ENCODE results near the gene XCR1.
"Not testable (repeated sequence)": the region's sequence is repeated elsewhere in the genome, so short reads cannot be mapped to it uniquely, and the experiment has no call there.

XCR1 gene

GRCh38 chr3:46038916-46039315 lies 11.6 kb upstream of the XCR1 start:
- DNase-seq (ENCODE audit: low read depth in 3 of 3): no peak

DNA sequence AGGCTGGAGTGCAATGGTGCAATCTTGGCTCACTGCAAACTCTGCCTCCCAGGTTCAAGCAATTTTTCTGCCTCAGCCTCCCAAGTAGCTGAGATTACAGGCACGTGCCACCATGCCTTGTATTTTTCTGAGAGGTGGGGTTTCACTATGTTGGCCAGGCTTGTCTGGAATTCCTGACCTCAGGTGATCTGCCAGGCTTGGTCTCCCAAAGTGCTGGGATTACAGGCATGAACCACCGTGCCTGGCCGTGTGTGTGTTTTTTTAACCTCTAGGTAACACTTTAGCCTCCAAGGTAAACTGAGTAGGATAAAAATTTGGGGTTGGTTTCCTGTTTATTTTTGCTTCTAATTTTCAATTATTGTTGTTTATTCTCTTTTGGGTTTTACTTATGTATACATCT lies 10.8 kb upstream of the XCR1 start:
- DNase-seq (ENCODE audit: low read depth in 3 of 3): not testable (repeated sequence)

- DNase-seq (ENCODE audit: low read depth in 3 of 3): no peak
These were observed 8.9 kb upstream of the XCR1 start for GRCh38 chr3:46036191-46036590.

- no peak for DNase-seq (ENCODE audit: low read depth in 3 of 3)
These were observed 4.5 kb upstream of the XCR1 start for GRCh38 chr3:46031747-46032146.

GRCh38 chr3:46031269-46031668 lies 4.0 kb upstream of the XCR1 start:
- no peak for DNase-seq (ENCODE audit: low read depth in 3 of 3)

GRCh38 chr3:46030626-46031025 lies 3.3 kb upstream of the XCR1 start:
- DNase-seq (ENCODE audit: low read depth in 3 of 3): no peak

DNA sequence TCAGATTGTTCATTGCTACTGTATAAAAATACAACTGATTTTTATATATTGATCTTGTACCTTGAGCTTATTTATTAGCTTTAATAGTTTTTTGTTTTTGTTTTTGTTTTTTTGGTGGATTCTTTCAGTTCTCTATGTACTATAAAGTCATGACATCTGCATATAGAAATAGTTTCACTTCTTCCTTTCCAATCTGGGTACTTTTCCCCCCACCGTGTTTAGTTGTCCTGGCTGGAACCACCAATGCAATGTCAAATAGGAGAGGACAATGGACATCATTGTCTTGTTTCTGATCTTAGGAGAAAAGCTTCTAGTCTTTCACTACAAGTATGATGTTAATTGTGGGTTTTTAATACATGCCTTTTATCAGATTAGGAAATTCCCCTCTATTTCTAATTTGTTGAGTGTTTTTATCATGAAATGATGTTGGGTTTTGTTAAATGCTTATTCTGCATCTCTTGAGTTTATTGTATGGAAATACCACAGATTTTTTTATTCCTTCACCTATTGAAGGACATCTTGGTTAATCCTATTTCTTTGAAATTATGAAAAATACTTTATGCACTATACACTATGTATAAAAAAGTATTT lies 2.8 kb upstream of the XCR1 start:
- no peak for DNase-seq (ENCODE audit: low read depth in 3 of 3)

DNA sequence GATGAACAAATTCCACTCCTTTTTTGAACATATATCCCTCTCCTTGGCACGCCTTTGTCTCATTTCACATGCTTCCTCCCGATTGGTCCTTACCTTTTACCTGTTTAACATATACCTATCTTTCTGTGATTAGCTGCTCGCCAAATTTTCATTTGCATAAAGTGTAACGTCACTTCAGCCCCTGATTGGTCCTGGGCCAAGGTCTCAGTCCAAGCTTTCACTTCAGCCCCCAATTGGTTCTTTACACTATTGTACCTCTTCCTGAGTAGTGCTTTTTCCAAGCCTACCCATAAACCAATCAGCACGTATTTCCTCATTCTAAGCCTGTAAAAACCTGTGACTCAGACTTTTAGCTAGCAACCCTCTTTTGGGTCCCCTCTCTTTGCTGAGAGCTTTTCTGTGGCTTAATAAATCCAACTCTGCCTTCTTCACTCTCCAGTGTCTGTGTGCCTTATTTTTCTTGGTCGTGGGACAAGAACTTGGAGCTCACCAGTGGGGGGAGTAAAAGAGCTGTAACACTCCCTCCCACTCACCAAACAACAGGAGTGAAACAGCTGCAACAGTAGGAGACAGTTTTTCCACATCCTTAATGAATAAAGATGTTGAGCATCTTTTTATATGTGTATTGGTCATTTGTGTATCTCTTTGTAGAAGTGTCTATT lies 584 bp upstream of the XCR1 start:
- DNase-seq (ENCODE audit: low read depth in 3 of 3): no peak

- DNase-seq (ENCODE audit: low read depth in 3 of 3): no peak
These were observed 2.1 kb downstream of the XCR1 start for GRCh38 chr3:46025139-46025538.

DNA sequence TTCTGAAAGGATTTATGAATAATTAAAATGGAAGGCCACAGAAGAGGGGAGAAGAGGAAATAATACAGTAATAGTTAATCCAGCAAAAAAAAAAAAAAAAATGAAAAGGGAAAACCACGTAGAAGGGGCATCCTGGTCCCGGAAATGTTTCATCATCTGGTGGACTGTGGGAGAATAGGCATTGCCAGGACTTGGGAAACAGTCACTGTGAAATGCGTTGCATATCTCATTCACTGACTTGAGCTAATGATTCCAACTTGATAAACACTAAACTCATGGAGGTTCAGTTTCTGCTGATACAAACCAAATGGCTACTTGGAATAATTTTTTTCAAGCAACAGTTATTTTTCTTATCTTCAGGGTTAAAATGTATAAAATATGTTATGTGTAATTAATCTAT lies 3.2 kb downstream of the XCR1 start:
- no peak for DNase-seq (ENCODE audit: low read depth in 3 of 3)

DNA sequence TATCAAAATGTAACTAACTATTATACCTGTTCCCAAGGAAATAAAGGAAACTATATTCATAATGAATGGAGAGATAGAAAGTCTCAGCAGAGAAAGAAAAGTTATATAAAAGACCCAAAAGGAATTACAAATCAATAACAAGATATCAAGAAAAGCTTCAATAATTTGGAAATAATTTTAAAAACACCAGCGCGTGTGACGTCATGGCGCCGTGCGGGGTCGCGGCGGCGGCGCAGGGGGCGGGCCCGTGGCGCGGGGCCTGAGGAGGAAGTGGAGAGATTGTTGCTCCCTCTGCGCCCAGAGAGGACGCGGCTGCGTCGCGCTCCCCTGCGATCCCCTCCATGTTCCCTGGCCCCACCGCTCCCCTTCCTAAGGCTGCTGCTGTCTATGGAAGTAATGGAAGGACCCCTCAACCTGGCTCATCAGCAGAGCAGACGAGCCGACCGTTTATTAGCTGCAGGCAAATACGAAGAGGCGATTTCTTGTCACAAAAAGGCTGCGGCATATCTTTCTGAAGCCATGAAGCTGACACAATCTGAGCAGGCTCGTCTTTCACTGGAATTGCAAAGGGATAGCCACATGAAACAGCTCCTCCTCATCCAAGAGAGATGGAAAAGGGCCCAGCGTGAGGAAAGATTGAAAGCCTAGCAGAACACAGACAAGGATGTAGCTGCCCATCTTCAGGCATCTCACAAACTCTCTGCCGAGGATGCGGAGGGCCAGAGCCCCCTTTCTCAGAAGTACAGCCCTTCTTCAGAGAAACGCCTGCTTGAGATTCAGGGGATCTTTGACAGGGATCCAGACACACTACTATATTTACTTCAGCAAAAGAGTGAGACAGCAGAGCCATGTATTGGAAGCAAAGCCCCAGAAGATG lies 4.1 kb downstream of the XCR1 start:
- DNase-seq (ENCODE audit: low read depth in 3 of 3): no peak

DNA sequence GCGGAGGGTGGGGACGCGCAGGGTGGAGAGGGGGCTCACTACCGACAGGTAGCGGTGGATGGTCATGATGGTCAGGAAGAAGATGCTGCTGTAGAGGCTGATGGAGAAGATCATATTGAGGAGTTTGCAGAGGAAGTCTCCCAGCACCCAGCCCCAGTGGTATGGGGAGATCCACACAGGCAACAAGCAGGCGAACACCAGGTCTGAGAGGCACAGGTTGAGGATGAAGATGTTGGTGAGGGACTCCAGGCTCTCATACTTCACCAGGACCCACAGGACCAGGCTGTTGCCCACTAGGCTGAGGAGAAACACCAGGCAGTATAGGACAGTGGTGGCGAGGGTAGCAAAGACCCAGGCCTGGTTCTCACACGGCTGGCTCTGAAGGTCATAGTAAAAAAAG lies 5.8 kb downstream of the XCR1 start:
- DNase-seq (ENCODE audit: low read depth in 3 of 3): no peak

GRCh38 chr3:46020766-46021510 lies 6.3 kb downstream of the XCR1 start:
- DNase-seq (ENCODE audit: low read depth in 3 of 3): no peak

DNA sequence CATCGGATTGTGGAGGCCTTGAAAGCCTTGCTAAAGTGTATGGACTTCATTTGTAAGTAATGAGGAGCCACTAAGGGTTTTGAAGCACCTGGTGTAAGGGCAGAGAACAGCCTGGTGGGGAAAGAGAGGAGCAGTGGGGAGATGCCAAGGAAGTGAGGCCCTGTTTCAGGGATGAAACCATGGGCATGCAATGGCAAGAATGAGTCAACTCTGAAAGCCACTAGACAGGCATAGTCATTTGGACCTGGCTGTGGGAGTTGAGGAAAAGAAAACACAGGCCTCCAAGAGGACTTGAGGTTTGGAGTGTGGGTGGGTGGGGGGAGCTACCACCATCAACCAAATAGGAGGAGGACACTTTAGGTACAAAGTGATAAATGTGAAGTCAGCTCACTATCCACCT lies 7.6 kb downstream of the XCR1 start:
- DNase-seq (ENCODE audit: low read depth in 3 of 3): peak; percentile 27 to 37 (median 31)

GRCh38 chr3:46017720-46018119 lies 9.6 kb downstream of the XCR1 start:
- DNase-seq (ENCODE audit: low read depth in 3 of 3): no peak

- DNase-seq (ENCODE audit: low read depth in 3 of 3): no peak
These were observed 13.8 kb downstream of the XCR1 start for GRCh38 chr3:46013316-46014094.

DNA sequence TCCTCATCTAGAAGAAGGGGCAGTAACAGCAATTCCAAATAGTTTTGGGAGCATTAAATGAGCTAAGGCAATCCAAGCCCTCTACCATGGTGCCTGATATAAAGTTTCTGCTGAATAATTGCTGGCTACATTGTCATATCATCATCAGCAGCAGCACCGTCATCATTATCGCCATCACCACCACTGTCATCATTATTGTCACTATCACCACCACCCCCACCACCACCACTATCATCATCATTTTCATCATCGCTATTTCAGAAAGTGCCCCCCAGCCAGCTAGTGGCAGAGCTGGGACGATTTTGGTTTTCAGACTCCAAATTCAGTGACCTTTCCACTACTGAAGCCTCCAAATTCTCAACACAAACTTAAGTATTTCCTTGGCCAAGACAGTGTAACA lies 15.0 kb downstream of the XCR1 start:
- no peak for DNase-seq (ENCODE audit: low read depth in 3 of 3)

DNA sequence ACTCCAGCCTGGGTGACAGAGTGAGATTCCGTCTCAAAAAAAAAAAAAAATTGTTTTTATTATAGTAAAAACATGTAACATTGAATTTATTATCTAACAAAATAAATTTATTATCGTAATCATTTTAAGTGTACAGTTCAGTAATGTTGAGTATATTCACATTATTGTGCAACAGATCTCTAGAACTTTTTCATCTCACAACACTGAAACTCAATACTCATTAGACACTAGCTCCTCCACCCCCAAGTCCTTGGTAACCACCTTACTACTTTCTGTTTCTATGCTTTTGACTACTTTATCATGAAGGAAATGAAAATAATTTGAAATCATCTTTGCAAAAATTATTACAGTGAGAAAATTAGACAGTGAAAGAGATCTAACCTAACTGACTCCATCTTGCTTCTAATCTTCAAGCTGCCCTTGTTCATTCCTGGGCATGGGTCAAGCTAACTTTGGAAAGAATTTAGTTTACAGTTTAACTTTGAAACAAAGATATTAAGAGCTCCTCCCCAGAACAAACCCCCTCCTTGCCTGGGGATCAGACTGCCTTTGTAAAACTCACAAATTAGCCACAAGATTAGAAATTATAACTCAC lies 16.7 kb downstream of the XCR1 start:
- DNase-seq (ENCODE audit: low read depth in 3 of 3): no peak

- no peak for DNase-seq (ENCODE audit: low read depth in 3 of 3)
These were observed 19.2 kb downstream of the XCR1 start for GRCh38 chr3:46008058-46008457.

DNA sequence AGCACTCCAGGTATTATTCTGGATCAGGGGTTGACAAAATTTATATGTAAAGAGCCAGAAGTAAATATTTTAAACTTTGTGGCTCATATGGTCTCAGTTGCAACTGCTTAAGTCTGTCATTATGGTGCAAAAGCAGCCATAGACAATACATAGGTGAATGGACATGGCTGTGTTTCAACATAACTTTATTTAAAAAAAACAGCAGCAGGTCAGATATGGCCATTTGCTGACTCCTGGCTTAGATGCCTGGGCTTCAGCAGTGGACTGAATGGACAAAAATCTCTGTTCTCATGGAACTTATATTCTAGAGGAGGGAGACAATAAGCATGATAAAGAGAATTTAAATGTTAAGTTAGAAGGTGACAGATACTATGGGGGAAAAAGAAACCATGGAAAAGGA lies 20.0 kb downstream of the XCR1 start:
- DNase-seq (ENCODE audit: low read depth in 3 of 3): no peak

Measured in stimulated activated CD4-positive, alpha-beta T cell treated with anti-CD3 and anti-CD28 coated beads, TNF-alpha, amount 100 ng/mL, for 48 hours (primary cell).